NCI-H510A treated with DMSO at 0.1 percent for 48 hours (cell line): ENCODE data around the gene OR2AT4.
A peak's percentile ranks its signal among the peaks of the same experiment; 100 is the strongest.
"Not testable (repeated sequence)": the region's sequence is repeated elsewhere in the genome, so short reads cannot be mapped to it uniquely, and the experiment has no call there.

Experiments
- DNase-seq: peaks from one replicate; lab custom pipeline; 2025; lab: John Stamatoyannopoulos, UW

Gene OR2AT4

DNA sequence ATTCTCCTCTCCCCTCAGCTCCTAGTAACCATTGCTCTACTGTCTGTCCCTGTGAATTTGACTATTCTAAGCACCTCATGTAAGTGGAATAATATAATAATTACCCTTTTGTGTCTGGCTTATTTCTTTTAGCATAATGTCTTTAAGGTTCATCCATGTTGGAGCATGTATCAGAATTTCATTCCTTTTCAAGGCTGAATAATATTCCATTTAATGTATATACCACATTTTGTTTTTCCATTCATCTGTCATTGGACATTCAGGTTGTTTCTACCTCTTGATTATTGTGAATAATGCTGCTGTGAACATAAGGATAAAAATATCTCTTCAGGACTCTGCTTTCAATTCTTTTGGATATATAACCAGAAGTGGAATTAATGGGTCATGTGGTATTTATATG is 28.1 kb downstream of the OR2AT4 start:
- DNase-seq = no peak

DNA sequence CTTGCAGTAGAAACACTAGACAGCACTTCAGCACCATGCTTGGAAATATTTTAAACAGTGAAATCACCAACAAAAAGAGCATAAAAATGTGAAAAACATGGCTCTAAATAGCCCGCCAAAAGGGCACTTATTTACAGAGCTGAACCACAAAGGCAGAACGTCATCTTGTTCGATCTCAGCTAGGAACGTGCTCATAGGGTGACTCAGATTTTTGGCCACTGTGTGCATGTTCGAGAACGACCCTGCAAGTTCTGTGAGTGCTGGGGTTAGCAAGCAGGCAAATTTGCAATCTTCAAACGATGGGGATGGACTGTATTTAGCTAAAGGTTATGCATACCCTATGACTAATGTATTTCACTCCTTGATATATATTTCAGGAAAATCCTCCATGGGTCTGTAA is 30.6 kb downstream of the OR2AT4 start:
- DNase-seq = no peak

DNA sequence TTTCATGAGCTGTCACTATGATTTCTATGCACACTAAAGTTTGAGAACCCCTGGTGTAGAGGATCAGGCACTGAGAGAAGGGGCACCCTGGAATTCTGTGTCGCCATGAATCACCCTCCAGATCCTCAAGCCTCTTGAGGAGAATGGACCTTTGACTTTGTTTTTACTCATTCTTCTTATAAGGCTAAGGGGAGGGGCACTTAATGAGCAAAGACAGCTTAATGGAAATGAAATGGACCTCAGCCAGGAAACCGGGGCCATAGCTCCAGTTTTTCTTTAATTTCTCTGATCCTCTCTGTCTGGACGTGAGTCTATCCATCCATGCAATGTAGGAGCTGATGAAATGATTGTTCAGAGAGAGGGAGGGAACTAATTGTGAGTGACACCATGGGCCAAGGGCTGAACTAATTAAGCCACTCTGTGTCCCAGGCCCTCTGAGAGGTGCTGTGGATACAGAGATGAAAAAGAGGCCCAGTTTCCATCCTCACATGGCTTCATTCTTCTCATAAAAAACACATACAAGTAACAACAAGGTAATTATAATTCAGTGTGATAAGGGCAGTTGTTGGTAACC is 32.8 kb downstream of the OR2AT4 start:
- DNase-seq = no peak

DNA sequence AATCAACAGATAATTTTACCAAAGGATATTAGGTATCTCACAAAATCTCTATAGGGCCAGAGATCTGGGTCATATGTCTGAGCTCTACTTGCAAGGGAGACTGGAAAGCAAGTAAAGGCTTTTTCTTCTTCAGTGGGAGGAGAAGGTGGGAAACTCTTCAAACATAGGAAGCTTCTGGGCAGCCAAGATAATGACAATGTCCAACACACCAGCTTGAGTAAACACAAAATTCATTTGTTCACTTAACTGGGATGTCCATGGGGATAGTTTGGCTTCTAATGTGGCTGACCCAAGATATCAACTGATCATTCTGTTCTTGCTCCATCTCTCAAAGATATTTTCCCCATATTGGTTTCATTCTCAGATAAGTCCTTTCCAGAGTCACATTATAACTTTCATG is 37.4 kb downstream of the OR2AT4 start:
- DNase-seq = no peak

DNA sequence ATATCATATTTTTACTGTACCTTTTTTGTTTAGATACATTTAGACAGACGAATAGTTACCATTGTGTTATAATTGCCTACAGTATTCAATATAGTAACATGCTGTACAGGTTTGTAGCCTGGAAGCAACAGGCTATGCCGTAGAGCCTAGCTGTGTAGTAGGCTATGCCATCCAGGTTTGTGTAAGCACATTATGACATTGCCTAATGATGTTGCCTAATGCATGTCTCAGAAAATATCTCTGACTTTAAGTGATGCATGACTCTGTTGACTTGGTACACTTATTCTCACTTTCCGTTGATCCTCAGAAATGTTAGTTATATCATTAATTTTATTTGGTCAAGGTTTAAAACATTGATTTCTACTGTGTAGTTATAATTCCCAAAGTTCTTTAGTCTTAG is 39.9 kb downstream of the OR2AT4 start:
- DNase-seq = no peak

DNA sequence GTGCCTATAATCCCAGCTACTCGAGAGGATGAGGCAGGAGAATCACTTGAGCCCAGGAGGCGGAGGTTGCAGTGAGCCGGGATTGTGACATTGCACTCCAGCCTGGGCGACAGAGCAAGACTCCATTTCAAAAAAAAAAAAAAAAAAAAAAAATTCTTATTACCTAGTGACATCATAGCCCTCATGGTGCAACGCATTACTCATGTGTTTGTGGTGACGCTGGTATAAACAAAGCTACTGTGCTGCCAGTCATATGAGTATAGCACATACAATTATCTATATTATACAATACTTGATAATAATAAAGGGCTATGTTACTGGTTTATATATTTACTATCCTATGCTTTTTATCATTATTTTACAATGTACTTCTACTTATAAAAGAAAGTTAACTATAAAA is 41.2 kb downstream of the OR2AT4 start:
- DNase-seq = no peak

DNA sequence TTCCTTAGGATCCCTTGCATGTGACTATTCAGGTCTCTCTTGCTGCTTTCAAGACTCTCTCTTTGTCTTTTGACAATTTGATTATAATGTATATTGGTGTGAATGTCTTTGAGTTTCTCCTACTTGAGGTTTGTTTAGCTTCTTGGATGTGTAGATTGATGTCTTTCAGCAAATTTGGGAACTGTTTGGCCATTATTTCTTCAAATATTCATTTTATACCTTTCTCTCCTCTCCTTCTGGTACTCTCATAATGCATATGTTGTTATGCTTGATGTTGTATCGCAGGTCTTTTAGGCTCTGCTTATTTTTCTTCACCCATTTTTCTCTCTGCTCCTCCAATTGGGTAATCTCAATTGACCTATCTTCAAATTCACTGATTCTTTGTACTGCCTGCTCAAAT is 44.2 kb downstream of the OR2AT4 start:
- DNase-seq = no peak

DNA sequence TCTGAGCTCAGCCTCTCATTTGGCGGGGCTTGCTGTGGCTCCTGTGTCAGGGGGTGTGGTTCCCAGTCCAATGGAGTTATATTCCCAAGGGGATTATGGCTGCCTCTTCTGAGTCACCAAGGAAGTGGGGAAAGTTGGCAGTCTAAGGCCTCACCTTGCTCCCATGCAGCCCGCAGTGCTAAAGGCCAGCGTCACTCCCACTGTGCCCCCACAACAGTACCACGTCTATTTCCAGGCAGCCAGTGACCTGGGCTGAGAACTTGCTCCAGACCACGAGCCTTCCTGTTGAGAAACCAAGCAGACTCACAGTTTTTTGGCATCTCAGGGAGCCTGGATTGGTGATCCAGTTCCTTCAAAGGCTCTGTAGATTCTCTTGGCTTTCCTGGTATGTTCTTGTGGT is 45.6 kb downstream of the OR2AT4 start:
- no peak for DNase-seq

DNA sequence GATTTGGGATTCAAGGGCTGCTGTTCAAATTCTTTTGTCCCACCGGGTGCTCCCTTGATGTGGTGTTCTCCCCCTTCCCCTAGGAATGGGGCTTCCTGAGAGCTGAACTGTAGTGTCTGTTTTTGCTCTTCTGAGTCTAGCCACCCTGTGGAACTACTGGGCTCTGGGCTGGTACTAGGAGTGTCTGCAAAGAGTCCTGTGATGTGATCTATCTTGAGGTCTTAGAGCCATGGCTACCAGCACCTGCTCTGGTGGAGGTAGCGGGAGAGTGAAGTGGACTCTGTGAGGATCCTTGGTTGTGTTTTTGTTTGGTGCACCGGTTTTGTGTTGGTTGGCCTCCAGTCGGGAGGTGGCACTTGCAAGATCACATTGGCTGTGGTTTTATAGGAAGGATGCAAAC is 46.2 kb downstream of the OR2AT4 start:
- no peak for DNase-seq

DNA sequence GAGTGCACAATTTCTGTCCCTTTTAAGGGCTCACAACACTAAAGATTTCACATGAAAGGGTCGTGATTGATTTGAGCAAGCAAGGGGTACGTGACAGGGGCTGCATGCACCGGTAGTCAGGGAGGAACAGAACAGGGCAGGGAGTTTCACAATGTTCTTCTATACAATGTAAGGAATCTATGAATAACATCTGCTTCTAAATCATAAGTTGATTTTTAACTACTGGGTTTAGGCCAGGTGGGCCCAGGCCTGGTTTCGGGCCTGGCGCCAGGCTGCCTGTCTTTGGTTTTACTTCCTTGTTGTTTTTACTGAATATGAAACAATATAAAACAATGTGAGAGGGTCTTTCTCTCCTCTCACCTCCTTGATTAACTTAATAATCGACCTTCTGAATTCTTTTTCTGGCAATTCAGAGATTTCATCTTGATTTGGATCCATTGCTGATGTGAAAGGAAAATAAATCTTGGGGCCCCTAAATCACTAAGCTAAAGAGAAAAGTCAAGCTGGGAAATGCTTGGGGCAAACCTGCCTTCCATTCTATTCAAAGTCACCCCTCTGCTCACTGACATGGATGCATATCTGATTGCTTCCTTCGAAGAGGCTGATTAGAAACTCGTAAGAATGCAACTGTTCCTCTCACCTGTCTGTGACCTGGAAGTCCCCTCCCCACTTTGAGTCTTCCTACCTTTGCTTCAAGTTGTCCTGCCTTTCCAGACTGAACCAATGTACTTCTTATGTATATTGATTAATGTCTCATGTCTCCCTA is 47.0 kb downstream of the OR2AT4 start:
- not testable (repeated sequence) for DNase-seq

DNA sequence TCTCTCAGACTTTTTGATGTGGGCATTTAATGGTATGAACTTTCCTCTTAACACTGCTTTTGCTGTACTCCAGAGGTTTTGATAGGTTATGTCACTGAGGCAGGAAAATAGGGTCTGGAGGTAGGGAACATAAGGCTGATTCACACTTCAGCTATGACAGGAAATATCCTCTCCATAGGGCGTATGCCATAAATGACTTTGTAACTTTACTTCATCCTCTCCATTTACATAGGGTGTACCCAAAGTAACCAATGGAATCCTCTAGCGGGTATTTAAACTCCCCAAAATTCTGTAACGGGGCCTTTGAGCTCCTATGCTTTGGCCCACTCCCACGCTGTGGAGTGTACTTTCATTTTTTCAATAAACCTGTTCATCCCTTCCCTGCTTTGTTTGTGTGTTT is 49.5 kb downstream of the OR2AT4 start:
- no peak for DNase-seq

DNA sequence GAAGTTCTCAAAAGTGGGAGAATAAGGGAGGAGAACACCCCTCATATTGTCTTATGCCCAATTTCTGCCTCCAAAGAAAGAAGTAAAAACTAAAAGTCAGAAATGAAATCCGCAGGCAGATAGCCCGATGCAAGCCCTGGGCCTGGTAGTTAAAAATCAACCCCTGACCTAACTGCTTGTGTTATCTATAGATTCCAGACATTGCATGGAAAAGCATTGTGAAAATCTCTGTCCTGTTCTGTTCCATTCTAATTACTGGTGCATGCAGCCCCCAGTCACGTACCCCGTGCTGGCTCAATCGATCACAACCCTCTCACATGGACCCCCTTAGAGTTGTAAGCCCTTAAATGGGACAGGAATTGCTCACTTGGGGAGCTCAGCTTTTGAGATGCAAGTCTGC is 50.0 kb downstream of the OR2AT4 start:
- not testable (repeated sequence) for DNase-seq

DNA sequence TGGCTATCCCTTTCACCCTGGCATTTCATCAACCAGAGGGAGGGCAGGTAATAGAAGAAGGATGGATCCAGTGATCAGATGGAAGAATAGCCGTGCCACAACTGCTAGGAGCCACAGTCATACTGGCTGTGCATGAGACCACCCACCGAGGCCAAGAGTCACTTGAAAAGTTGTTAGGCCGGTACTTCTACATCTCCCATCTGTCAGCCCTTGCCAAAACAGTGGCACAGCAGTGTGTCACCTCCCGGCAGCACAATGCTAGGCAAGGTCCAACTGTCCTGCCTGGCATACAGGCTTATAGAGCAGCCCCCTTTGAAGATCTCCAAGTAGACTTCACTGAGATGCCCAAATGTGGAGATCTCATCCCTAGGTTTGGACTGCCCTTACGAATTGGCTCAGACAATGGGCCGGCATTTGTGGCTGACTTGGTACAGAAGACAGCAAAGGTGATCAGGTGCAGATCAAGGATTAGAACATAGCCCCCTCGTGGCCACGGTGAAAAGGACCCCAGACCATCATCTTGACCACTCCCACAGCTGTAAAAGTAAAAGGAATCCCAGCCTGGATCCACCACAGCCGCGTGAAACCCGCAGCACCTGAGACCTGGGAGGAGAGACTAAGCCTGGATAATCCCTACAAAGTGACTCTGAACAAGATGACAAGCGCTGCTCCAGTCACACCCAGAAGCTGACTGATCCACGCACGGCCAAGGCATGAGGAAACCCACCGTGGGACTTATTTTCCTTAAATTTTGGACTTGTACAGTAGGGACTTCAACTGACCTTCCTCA is 52.1 kb downstream of the OR2AT4 start:
- peak; percentile 71 for DNase-seq

DNA sequence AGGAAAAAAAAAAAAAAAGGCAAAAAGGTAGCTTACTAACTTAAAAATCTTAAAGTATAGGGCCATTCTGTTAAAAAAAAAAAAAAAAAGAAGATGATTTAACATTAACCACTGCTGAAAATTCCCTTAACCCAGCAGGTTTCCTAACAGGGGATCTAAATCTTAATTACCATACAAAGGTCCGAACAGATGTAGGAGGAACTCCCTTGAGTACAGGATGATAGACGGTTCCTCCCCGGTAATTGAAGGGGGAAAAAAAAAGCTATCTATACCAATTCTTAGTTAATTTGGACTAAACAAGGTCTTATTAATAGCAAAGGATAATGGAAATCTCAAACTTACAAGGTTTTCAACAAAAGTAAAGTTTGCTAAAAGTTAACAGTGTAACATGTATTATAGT is 54.9 kb downstream of the OR2AT4 start:
- not testable (repeated sequence) for DNase-seq

DNA sequence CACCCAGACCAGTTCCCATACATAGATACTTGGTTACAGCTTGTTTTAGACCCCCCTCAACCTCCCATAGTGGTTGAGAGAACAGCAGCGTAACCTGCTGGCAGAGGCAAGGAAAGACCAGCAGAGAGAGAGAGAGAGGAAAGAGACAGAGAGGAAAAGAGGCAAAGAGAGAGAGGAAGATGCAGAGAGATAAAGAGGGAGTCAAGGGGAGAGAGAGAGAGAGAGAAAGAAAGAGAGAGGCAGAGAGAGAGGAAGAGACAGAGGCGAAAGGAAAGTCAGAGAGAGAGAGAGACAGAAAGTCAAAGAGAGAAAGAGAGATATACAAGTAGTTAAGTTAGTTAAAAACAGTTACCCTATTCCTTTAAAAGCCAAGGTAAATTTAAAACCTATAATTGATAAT is 55.4 kb downstream of the OR2AT4 start:
- no peak for DNase-seq

DNA sequence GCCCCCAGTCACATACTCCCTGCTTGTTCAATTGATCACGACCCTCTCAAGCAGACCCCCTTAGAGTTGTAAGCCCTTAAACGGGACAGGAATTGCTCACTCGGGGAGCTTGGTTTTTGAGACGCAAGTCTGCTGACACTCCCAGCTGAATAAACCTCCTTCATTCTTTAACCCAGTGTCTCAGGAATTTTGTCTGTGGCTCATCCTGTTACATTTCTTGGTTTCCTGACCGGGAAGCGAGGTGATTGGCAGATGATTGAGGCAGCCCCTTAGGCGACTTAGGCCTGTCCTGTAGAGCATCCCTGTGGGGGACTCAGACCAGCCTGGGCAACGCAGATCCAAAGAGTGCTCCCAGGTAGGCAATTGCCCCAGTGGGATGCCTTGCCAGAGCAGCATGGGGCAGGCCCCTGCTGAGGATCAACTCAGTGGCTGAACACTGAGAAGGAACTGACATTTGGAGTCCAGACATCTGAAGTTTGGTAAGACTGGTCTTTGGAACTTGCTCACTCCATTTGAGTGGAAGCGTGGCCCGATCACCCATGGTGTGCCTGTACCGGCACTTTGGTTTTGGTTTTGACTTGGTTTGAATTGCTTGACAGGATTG is 56.4 kb downstream of the OR2AT4 start:
- no peak for DNase-seq

DNA sequence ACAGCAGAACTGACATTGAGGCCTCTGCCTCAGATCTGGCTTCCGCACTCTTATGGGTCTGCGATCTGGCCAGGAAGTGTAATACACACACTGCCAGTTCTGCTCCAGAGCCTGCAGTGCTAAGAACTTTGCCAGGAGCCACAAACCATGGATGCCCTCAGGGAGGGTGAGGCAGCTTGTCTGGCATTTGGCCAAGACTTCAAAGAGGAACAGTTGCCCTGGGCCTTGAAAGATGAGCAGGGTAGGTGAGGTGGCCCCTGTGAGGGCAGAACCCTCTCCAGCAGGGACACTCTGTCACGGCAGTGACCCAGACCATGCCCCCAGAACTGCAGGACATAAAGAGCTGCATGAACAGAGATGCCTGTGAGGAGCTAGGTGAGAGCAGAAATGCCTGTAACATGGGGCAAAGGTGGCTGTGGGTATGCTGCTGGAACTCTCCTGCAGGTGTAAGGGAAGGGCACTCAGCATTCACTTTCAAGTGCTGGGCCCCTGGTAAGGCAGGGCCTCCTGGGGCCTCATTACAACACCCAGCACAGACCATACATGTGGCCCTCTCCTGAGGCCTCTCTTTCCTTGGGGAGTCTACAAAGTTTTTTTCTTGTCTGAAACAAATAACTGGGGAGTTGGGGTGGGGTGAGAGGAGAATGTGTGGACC is 60.6 kb downstream of the OR2AT4 start:
- DNase-seq = peak; percentile 94

DNA sequence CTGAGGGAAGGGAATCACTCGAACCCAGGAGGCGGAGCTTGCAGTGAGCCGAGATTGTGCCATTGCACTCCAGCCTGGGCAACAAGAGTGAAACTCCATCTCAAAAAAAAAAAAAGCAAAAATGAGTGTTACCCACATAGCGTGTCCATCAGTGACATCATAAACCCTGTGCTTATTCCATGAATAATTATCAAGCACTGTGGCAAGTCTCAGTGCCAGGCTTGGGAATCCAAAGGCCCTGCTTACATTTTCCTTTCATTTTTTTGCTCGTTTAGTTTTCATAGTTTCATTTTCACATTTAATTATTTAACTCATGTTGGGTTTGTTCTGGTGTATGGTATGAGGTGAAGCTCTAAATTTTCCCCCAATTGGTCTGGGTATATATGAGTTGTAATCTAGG is 61.4 kb downstream of the OR2AT4 start:
- DNase-seq = no peak

DNA sequence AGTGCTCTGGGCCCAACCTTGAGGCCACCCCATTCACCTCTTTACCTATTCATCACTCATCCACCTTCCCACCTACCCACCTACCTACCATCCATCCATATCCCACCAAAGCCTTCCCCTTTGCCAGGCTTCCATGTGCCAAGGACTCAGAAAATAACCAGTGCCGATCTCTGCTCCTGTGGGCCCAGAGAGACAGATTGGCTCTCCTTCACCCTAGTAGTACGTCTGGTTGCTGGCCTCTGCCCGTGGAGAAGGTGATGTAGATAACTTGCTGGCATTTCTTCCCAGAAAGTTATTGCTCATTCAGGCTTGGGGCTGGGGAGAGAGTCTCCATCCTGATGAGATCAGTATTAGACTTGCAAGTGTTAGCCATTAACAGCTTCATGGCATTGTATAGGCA is 62.8 kb downstream of the OR2AT4 start:
- no peak for DNase-seq

DNA sequence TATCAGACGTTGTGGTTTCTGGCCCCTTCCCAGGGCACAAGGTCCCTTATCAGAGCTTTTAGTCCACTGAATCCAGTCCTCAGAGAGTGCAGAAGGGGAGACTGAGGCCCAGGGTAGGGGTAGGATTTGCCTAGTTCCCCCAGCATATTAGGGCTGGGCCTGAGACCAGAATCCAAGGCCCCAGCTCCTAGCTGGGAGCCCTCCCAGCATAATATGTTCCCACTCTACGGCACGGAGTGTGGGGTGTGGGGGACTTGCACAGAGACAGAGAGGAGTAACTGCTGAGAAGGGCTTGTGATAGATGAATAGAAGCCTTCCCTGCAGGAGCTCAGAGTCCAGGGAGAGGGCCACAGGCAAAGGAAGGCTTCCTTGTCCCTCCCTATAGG is 64.1 kb downstream of the OR2AT4 start:
- DNase-seq = no peak

DNA sequence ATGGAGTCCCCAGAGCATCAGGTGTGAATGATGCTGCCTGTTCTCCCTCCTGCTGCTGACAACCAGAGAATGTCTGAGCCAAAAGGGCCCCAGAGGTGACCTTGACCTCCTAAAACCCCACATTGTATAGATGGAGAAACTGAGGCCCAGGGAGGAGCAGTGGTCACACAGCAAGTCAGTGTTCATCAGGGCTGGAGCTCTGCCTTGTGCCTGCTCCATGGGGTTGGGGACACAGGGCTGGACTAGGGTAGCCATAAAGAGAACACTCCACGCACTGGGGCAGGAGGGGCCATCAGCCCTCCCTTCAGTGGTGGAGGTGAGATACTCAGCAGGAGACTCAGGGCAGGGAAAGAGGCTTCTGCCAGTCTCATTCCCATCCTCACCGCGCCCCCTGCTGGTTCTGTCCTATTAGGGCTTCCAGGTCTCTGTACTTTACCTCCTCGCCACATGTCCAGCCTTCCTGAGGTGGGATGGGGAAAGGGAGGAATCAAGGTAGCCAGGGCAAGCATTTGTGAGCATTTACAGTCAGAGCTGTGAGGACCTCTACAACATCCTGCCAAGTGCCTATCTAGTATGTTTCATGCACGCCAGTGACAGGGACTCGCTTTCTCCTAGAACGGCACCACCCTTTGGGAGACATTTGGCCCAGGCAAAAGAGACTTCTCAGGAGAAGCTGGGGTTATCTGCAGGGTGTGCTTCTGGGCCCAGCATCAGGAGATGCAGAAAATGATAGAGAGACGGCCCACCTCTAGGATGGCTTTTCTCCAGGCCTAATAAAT is 64.7 kb downstream of the OR2AT4 start:
- DNase-seq = peak; percentile 61
